ENCODE measurements around the gene ARHGEF19.

Gene ARHGEF19

GRCh38 chr1:16153999-16154673, 58.3 kb downstream of the ARHGEF19 start:
- TF ChIP-seq CTCF (IDR thresholded peaks at IDR 0.05; ENCODE audit: borderline replicate concordance, control extremely low read depth, extremely low read depth, insufficient read depth, missing control alignments) = no peak
- in situ Hi-C loops (cut with MboI; ENCODE audit: low sequenced_read_pairs, unreplicated experiment) = no loop called here
- no peak for DNase-seq (ENCODE audit: low spot score)

GRCh38 chr1:16153096-16153998, 59.1 kb downstream of the ARHGEF19 start:
- TF ChIP-seq CTCF (IDR thresholded peaks at IDR 0.05; ENCODE audit: borderline replicate concordance, control extremely low read depth, extremely low read depth, insufficient read depth, missing control alignments) = no peak
- no peak for DNase-seq (ENCODE audit: low spot score)
- in situ Hi-C loops (cut with MboI; ENCODE audit: low sequenced_read_pairs, unreplicated experiment) = no loop called here

GRCh38 chr1:16152481-16153087, 59.9 kb downstream of the ARHGEF19 start:
- no peak for TF ChIP-seq CTCF (IDR thresholded peaks at IDR 0.05; ENCODE audit: borderline replicate concordance, control extremely low read depth, extremely low read depth, insufficient read depth, missing control alignments)
- in situ Hi-C loops (cut with MboI; ENCODE audit: low sequenced_read_pairs, unreplicated experiment) = no loop called here
- DNase-seq (ENCODE audit: low spot score) = no peak

- no peak for TF ChIP-seq CTCF (IDR thresholded peaks at IDR 0.05; ENCODE audit: borderline replicate concordance, control extremely low read depth, extremely low read depth, insufficient read depth, missing control alignments)
- DNase-seq (ENCODE audit: low spot score) = no peak
- in situ Hi-C loops (cut with MboI; ENCODE audit: low sequenced_read_pairs, unreplicated experiment) = no loop called here
These were observed 60.5 kb downstream of the ARHGEF19 start for GRCh38 chr1:16151995-16152384.

- no peak for DNase-seq (ENCODE audit: low spot score)
- in situ Hi-C loops (cut with MboI; ENCODE audit: low sequenced_read_pairs, unreplicated experiment) = no loop called here
- TF ChIP-seq CTCF (IDR thresholded peaks at IDR 0.05; ENCODE audit: borderline replicate concordance, control extremely low read depth, extremely low read depth, insufficient read depth, missing control alignments) = no peak
These were observed 61.1 kb downstream of the ARHGEF19 start for GRCh38 chr1:16151196-16151994.

GRCh38 chr1:16150508-16150907, 61.9 kb downstream of the ARHGEF19 start:
- in situ Hi-C loops (cut with MboI; ENCODE audit: low sequenced_read_pairs, unreplicated experiment) = no loop called here
- DNase-seq (ENCODE audit: low spot score) = no peak
- TF ChIP-seq CTCF (IDR thresholded peaks at IDR 0.05; ENCODE audit: borderline replicate concordance, control extremely low read depth, extremely low read depth, insufficient read depth, missing control alignments) = no peak

All from GM13976 (cell line).